ENCODE data around the gene SLC25A17.

DNA sequence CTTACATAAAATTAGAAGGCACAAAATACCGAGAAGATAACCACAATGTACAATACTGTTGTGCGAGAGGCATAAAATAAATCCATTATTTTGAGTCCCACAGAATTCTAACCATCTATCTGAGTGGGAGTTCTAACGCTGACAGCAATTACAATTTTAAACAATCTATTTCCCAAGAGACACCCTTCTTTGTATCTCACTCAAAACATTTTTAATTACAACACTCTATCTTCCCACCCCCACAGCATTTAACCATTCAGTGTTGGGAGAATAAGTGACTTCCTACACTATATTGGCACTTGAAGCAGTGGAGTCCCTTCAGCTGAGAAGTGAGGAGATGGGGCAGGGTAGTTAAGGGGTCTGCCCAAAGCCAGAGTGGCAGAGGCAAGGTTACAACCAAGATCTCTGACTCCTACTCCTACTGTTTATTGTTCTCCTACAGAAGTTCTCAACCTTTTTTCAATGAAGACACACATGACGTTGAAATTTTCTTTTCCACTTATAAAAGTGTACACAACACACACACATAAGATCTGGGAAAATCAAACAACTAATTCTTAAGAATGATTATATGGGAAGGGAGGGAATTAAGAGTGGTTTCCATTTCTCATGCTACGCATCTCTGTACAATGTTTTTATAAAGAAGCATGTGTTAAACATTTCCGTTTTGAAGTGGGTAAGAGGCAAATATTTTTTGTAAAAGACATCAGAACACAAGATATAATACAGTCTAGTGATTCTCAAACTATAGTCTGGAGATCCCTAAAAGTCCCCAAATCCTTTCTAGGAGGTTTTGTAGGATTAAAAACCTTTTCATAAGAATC, 10.9 kb downstream of the SLC25A17 start:
- TF ChIP-seq, protein P1, sequence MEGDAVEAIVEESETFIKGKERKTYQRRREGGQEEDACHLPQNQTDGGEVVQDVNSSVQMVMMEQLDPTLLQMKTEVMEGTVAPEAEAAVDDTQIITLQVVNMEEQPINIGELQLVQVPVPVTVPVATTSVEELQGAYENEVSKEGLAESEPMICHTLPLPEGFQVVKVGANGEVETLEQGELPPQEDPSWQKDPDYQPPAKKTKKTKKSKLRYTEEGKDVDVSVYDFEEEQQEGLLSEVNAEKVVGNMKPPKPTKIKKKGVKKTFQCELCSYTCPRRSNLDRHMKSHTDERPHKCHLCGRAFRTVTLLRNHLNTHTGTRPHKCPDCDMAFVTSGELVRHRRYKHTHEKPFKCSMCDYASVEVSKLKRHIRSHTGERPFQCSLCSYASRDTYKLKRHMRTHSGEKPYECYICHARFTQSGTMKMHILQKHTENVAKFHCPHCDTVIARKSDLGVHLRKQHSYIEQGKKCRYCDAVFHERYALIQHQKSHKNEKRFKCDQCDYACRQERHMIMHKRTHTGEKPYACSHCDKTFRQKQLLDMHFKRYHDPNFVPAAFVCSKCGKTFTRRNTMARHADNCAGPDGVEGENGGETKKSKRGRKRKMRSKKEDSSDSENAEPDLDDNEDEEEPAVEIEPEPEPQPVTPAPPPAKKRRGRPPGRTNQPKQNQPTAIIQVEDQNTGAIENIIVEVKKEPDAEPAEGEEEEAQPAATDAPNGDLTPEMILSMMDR (IDR thresholded peaks at IDR 0.05), result no peak
- TF ChIP-seq POLR2A (IDR thresholded peaks at IDR 0.05), result no peak

Data from body of pancreas (tissue), 4 donors.